ENCODE data around the gene SZT2. TPM values are rescaled to one million over a fixed set of nuclear protein-coding genes. Genes with fewer than 3 reads are reported as not detected.

The SZT2 gene
- total and polyA plus RNA-seq, 10 donors: 9.4 to 115 (median 72.4) TPM

- Histone ChIP-seq H3K4me1 (peaks cover 0 to 24% (median 8%) of the 10 kb centered on the region in 6 donors), H3K9me3 (no peaks in the 10 kb centered on the region), H3K4me3 (no peak overlapping the region), H3K36me3 (peaks cover 5 to 68% (median 43%) of the 10 kb centered on the region in 6 donors), H3K27ac (peak overlapping the region in 1 of 8 donors; percentile 2), H3K27me3 (replicated peaks in 1 of 7) (no peaks in the 10 kb centered on the region)
- TF ChIP-seq POLR2A (IDR thresholded peaks at IDR 0.05) (no peak), POLR2AphosphoS5 (IDR thresholded peaks at IDR 0.05) (no peak)
- TF ChIP-seq, protein P1, sequence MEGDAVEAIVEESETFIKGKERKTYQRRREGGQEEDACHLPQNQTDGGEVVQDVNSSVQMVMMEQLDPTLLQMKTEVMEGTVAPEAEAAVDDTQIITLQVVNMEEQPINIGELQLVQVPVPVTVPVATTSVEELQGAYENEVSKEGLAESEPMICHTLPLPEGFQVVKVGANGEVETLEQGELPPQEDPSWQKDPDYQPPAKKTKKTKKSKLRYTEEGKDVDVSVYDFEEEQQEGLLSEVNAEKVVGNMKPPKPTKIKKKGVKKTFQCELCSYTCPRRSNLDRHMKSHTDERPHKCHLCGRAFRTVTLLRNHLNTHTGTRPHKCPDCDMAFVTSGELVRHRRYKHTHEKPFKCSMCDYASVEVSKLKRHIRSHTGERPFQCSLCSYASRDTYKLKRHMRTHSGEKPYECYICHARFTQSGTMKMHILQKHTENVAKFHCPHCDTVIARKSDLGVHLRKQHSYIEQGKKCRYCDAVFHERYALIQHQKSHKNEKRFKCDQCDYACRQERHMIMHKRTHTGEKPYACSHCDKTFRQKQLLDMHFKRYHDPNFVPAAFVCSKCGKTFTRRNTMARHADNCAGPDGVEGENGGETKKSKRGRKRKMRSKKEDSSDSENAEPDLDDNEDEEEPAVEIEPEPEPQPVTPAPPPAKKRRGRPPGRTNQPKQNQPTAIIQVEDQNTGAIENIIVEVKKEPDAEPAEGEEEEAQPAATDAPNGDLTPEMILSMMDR (IDR thresholded peaks at IDR 0.05 in 8 of 11, conservative IDR thresholded peaks at IDR 0.05 in 3 of 11): no peak
- intact Hi-C loops (cut with DNase I; ENCODE audit: low total_unique reads): no loop called here
- no peak for DNase-seq
- 77 to 84% (median 78%) methylated on average over 6 of the region's 6 CpGs for WGBS, 5 donors
Observed at GRCh38 chr1:43402089-43402865, 12.6 kb downstream of the SZT2 start.

- Histone ChIP-seq H3K36me3 (peaks cover 5 to 86% (median 62%) of the 10 kb centered on the region in 6 donors), H3K9me3 (no peaks in the 10 kb centered on the region), H3K27me3 (replicated peaks in 1 of 7) (no peaks in the 10 kb centered on the region), H3K27ac (no peak overlapping the region), H3K4me3 (no peak overlapping the region), H3K4me1 (peaks cover 0 to 24% (median 8%) of the 10 kb centered on the region in 6 donors)
- intact Hi-C loops (cut with DNase I; ENCODE audit: low total_unique reads): no loop called here
- TF ChIP-seq, protein P1 (IDR thresholded peaks at IDR 0.05 in 8 of 11, conservative IDR thresholded peaks at IDR 0.05 in 3 of 11): no peak
- TF ChIP-seq POLR2AphosphoS5 (IDR thresholded peaks at IDR 0.05) (no peak), POLR2A (IDR thresholded peaks at IDR 0.05) (no peak)
- DNase-seq: no peak
- 96 to 99% (median 98%) methylated on average over 5 to 6 of the region's 6 CpGs for WGBS, 5 donors
Observed at GRCh38 chr1:43404353-43404752, 14.7 kb downstream of the SZT2 start.

GRCh38 chr1:43405219-43405875 is 15.6 kb downstream of the SZT2 start:
- peaks cover 5 to 89% (median 68%) of the 10 kb centered on the region in 6 donors for H3K36me3 ChIP-seq
- H3K4me3 ChIP-seq: no peak overlapping the region
- TF ChIP-seq POLR2AphosphoS5 (IDR thresholded peaks at IDR 0.05) (no peak), POLR2A (IDR thresholded peaks at IDR 0.05) (no peak)
- TF ChIP-seq, protein P1 (IDR thresholded peaks at IDR 0.05 in 8 of 11, conservative IDR thresholded peaks at IDR 0.05 in 3 of 11): no peak
- 85 to 95% (median 89%) methylated on average over 5 to 6 of the region's 6 CpGs for WGBS, 5 donors
- H3K4me1 ChIP-seq: peaks cover 0 to 24% (median 8%) of the 10 kb centered on the region in 6 donors
- no peak overlapping the region for H3K27ac ChIP-seq
- no peaks in the 10 kb centered on the region for H3K9me3 ChIP-seq
- H3K27me3 ChIP-seq (replicated peaks in 1 of 7): no peaks in the 10 kb centered on the region
- intact Hi-C loops (cut with DNase I; ENCODE audit: low total_unique reads): no loop called here
- no peak for DNase-seq

- 95 to 100% (median 97%) methylated on average over 2 of the region's 2 CpGs for WGBS, 5 donors
- no peak overlapping the region for H3K27ac ChIP-seq
Observed at GRCh38 chr1:43405876-43406234, 16.2 kb downstream of the SZT2 start.

More at GRCh38 chr1:43405876-43406234, 16.2 kb downstream of the SZT2 start:
- peaks cover 0 to 24% (median 8%) of the 10 kb centered on the region in 6 donors for H3K4me1 ChIP-seq
- TF ChIP-seq, protein P1 (IDR thresholded peaks at IDR 0.05 in 8 of 11, conservative IDR thresholded peaks at IDR 0.05 in 3 of 11): no peak
- TF ChIP-seq POLR2A (IDR thresholded peaks at IDR 0.05): no peak
- no peak for TF ChIP-seq POLR2AphosphoS5 (IDR thresholded peaks at IDR 0.05)
- no peak overlapping the region for H3K4me3 ChIP-seq
- H3K27me3 ChIP-seq (replicated peaks in 1 of 7): no peaks in the 10 kb centered on the region
- intact Hi-C loops (cut with DNase I; ENCODE audit: low total_unique reads): no loop called here
- no peaks in the 10 kb centered on the region for H3K9me3 ChIP-seq
- H3K36me3 ChIP-seq: peaks cover 5 to 89% (median 70%) of the 10 kb centered on the region in 6 donors
- no peak for DNase-seq

Measured in spleen (tissue), 11 donors.